IMR-90 (cell line): ENCODE data around the gene MGAT5. TPM values are rescaled to one million over a fixed set of nuclear protein-coding genes. Genes with fewer than 3 reads are reported as not detected.

Experiments
- ATAC-seq: fragments of 200-7000 bp; cut with Tn5 transposase; 2 replicates; pipeline ENCODE4 v1.9.1; 2020; ENCODE audit warnings: low read depth, mild to moderate bottlenecking, moderate library complexity
- BruUV-seq: library from RNA; stranded (reverse); fragments of 400-500 nt; replicated peaks from 2 replicates; lab custom pipeline; 2021; lab: Mats Ljungman, UMichigan
- CTCF ChIA-PET: fragments of 300-600 bp; formaldehyde crosslinking; extraction: SDS; loops from one replicate; lab custom pipeline; 2021; ENCODE audit warnings: antibody characterized with exemption; lab: Yijun Ruan, JAX
- POLR2A ChIA-PET: fragments of 300-600 bp; sonication (Branson Sonifier 250); formaldehyde crosslinking; loops from one replicate; lab custom pipeline; 2022; ENCODE audit warnings: antibody characterized with exemption; ENCODE audit not compliant: unreplicated experiment; lab: Charles Lee
- DNase-seq: peaks from one replicate; pipeline ENCODE4 v3.0.0; 2013
- H2AFZ ChIP-seq: replicated peaks from 2 replicates; pipeline ENCODE3; 2013; ENCODE audit warnings: low read length, mild to moderate bottlenecking; ENCODE audit not compliant: poor library complexity
- H2AK5ac ChIP-seq: 2 replicates; pipeline ENCODE4 v1.6.1; 2013; ENCODE audit warnings: low read depth, low read length, inconsistent platforms
- H2AK9ac ChIP-seq: replicated peaks from 2 replicates; pipeline ENCODE3; 2013; ENCODE audit warnings: mild to moderate bottlenecking, low read depth, low read length, moderate library complexity; ENCODE audit not compliant: poor library complexity
- H2BK120ac ChIP-seq: 2 replicates; pipeline ENCODE4 v1.6.1; 2013; ENCODE audit warnings: low read depth, low read length, inconsistent platforms
- H2BK15ac ChIP-seq: 3 replicates; pipeline ENCODE4 v1.6.1; 2013; ENCODE audit warnings: low read depth, low read length, inconsistent platforms
- H2BK20ac ChIP-seq: 2 replicates; pipeline ENCODE4 v1.6.1; 2013; ENCODE audit warnings: low read depth, mild to moderate bottlenecking, inconsistent platforms, low read length, moderate library complexity
- H2BK5ac ChIP-seq: 2 replicates; pipeline ENCODE4 v1.6.1; 2013; ENCODE audit warnings: mild to moderate bottlenecking, low read depth, low read length, inconsistent platforms; ENCODE audit not compliant: poor library complexity, severe bottlenecking
- H3K14ac ChIP-seq: replicated peaks from 2 replicates; pipeline ENCODE4 v1.6.1; 2013; ENCODE audit warnings: low read depth, low read length, inconsistent platforms
- H3K18ac ChIP-seq: 2 replicates; pipeline ENCODE4 v1.6.1; 2013; ENCODE audit warnings: low read depth, low read length, control low read depth
- H3K23ac ChIP-seq: 2 replicates; pipeline ENCODE4 v1.6.1; 2013; ENCODE audit warnings: low read depth, low read length, inconsistent platforms
- H3K27ac ChIP-seq: 2 replicates; pipeline ENCODE4 v1.5.1; 2013; ENCODE audit warnings: mild to moderate bottlenecking, control low read depth, low read length; ENCODE audit not compliant: insufficient read depth
- H3K27me3 ChIP-seq: 2 replicates; pipeline ENCODE4 v1.6.1; 2013; ENCODE audit warnings: low read length; ENCODE audit not compliant: control insufficient read depth, insufficient read depth
- H3K36me3 ChIP-seq: 2 replicates; pipeline ENCODE4 v1.6.1; 2013; ENCODE audit warnings: low read length, mixed read lengths; ENCODE audit not compliant: control insufficient read depth, insufficient read depth
- H3K4ac ChIP-seq: 2 replicates; pipeline ENCODE4 v1.6.1; 2013; ENCODE audit warnings: low read depth, low read length, inconsistent platforms
- H3K4me1 ChIP-seq: 2 replicates; pipeline ENCODE4 v1.6.1; 2013; ENCODE audit warnings: low read length, mixed read lengths; ENCODE audit not compliant: control insufficient read depth, insufficient read depth
- H3K4me2 ChIP-seq: 2 replicates; pipeline ENCODE4 v1.6.1; 2013; ENCODE audit warnings: low read depth, mild to moderate bottlenecking, control low read depth, low read length, moderate library complexity
- H3K4me3 ChIP-seq: 2 replicates; pipeline ENCODE4 v1.5.1; 2013; ENCODE audit warnings: low read depth, mild to moderate bottlenecking, control low read depth, low read length, moderate library complexity; ENCODE audit not compliant: insufficient read depth
- H3K56ac ChIP-seq: 2 replicates; pipeline ENCODE4 v1.6.1; 2013; ENCODE audit warnings: low read length, inconsistent platforms; ENCODE audit not compliant: insufficient read depth; ENCODE audit errors: extremely low read depth
- H3K79me1 ChIP-seq, 2 experiments: 2 replicates each; pipeline ENCODE4 v1.6.1; 2013; ENCODE audit warnings: low read length in 2 of 2, inconsistent platforms in 1 of 2, low read depth in 1 of 2
- H3K9ac ChIP-seq: 2 replicates; pipeline ENCODE4 v1.6.1; 2013; ENCODE audit warnings: low read depth, low read length, control low read depth
- H3K9me1 ChIP-seq: 2 replicates; pipeline ENCODE4 v1.6.1; 2013; ENCODE audit warnings: low read length, inconsistent platforms; ENCODE audit not compliant: insufficient read depth
- H3K9me3 ChIP-seq: 2 replicates; pipeline ENCODE4 v1.6.1; 2013; ENCODE audit warnings: low read length; ENCODE audit not compliant: control insufficient read depth, insufficient read depth
- H4K20me1 ChIP-seq: 2 replicates; pipeline ENCODE4 v1.6.1; 2013; ENCODE audit warnings: low read length, inconsistent platforms; ENCODE audit not compliant: insufficient read depth
- H4K5ac ChIP-seq: 2 replicates; pipeline ENCODE4 v1.6.1; 2013; ENCODE audit warnings: mild to moderate bottlenecking, low read depth, low read length, control low read depth
- H4K8ac ChIP-seq, 2 experiments: 2 replicates each; pipeline ENCODE4 v1.6.1; 2013; ENCODE audit warnings: low read depth in 2 of 2, low read length in 2 of 2, control low read depth in 1 of 2, inconsistent platforms in 1 of 2
- H4K91ac ChIP-seq: 2 replicates; pipeline ENCODE4 v1.6.1; 2013; ENCODE audit warnings: low read depth, low read length, inconsistent platforms; ENCODE audit not compliant: insufficient read depth
- BHLHE40 ChIP-seq: fragments of 150-350 bp; IDR thresholded peaks from 2 replicates; pipeline ENCODE4 v1.6.1; 2016; ENCODE audit warnings: mild to moderate bottlenecking, low read depth, low read length
- CEBPB ChIP-seq: IDR thresholded peaks from 2 replicates; pipeline ENCODE4 v1.6.1; 2012; ENCODE audit warnings: low read depth, low read length, improper control_type of control experiment
- CHD1 ChIP-seq: IDR thresholded peaks from 2 replicates; pipeline ENCODE4 v1.6.1; 2012; ENCODE audit warnings: low read depth, low read length, improper control_type of control experiment
- CTCF ChIP-seq: conservative IDR thresholded peaks from 2 replicates; pipeline ENCODE4 v1.5.1; 2012; ENCODE audit warnings: mild to moderate bottlenecking, low read depth, low read length, improper control_type of control experiment
- FOS ChIP-seq: fragments of 150-350 bp; IDR thresholded peaks from 2 replicates; pipeline ENCODE4 v1.6.1; 2016; ENCODE audit warnings: low read depth, low read length
- MAFK ChIP-seq: IDR thresholded peaks from 2 replicates; pipeline ENCODE4 v1.6.1; 2012; ENCODE audit warnings: low read depth, low read length, improper control_type of control experiment
- MAZ ChIP-seq: IDR thresholded peaks from 2 replicates; pipeline ENCODE4 v1.6.1; 2012; ENCODE audit warnings: low read depth, mild to moderate bottlenecking, low read length, improper control_type of control experiment, moderate library complexity, borderline replicate concordance
- MXI1 ChIP-seq: IDR thresholded peaks from 2 replicates; pipeline ENCODE4 v1.6.1; 2012; ENCODE audit warnings: low read depth, mild to moderate bottlenecking, low read length, moderate library complexity, borderline replicate concordance
- NFE2L2 ChIP-seq: fragments of 150-350 bp; IDR thresholded peaks from 2 replicates; pipeline ENCODE4 v1.6.1; 2016; ENCODE audit warnings: low read depth, mild to moderate bottlenecking, low read length
- POLR2A ChIP-seq: IDR thresholded peaks from 2 replicates; pipeline ENCODE4 v1.6.1; 2012; ENCODE audit warnings: mild to moderate bottlenecking, low read depth, low read length
- RAD21 ChIP-seq: IDR thresholded peaks from 2 replicates; pipeline ENCODE4 v1.6.1; 2012; ENCODE audit warnings: low read length, improper control_type of control experiment
- RCOR1 ChIP-seq: IDR thresholded peaks from 2 replicates; pipeline ENCODE4 v1.6.1; 2012; ENCODE audit warnings: mild to moderate bottlenecking, low read length, improper control_type of control experiment; ENCODE audit not compliant: insufficient replicate concordance
- RFX5 ChIP-seq: IDR thresholded peaks from 2 replicates; pipeline ENCODE4 v1.8.0; 2012; ENCODE audit warnings: low read depth, mild to moderate bottlenecking, low read length, moderate library complexity
- SMC3 ChIP-seq: fragments of 150-350 bp; IDR thresholded peaks from 2 replicates; pipeline ENCODE4 v1.6.1; 2016; ENCODE audit warnings: low read depth, mild to moderate bottlenecking, antibody characterized with exemption, low read length, moderate library complexity
- USF2 ChIP-seq: fragments of 150-350 bp; IDR thresholded peaks from 2 replicates; pipeline ENCODE4 v1.6.1; 2017; ENCODE audit warnings: mild to moderate bottlenecking, antibody characterized with exemption, low read length, low read depth
- WGBS, 2 experiments: methylation state at CpG; one replicate each; pipeline versions ENCODE4 v1.1.5 to v1.1.7; 2013; ENCODE audit warnings: missing lambda C conversion rate in 2 of 2; ENCODE audit not compliant: insufficient read length in 1 of 2; ENCODE audit errors: extremely low coverage in 2 of 2; 5-methylcytosine and 5-hydroxymethylcytosine counted together
- dilution Hi-C: fragments of 300-500 bp; cut with HindIII; formaldehyde crosslinking; loops from one replicate; pipeline ENCODE4 v1.14.3; 2018; ENCODE audit warnings: low sequenced_read_pairs; ENCODE audit not compliant: unreplicated experiment
- in situ Hi-C: fragments of 300-500 bp; cut with MboI; formaldehyde crosslinking; loops from 3 replicates; pipeline ENCODE4 v1.14.3; 2019; ENCODE audit warnings: low sequenced_read_pairs, inconsistent platforms, mixed read lengths
- intact Hi-C: fragments of 100-400 bp; cut with micrococcal nuclease; formaldehyde crosslinking; loops from 2 replicates; pipeline ENCODE4 v1.10.0; 2022
- polyA plus RNA-seq, 3 experiments: library from polyadenylated mRNA; depleted of rRNA; stranded (reverse); fragments of >200 nt; gene quantifications; 2 replicates each; pipeline ENCODE4 v1.2.3, GENCODE V29; 2012; ENCODE audit warnings: low replicate concordance in 1 of 3
- total RNA-seq: library from RNA; depleted of rRNA; stranded (reverse); fragments of >200 nt; gene quantifications from 2 replicates; pipeline ENCODE4 v1.2.3, GENCODE V29; 2012
- TF ChIP-seq, protein P1 (sequence below): fragments of 150-350 bp; IDR thresholded peaks from 2 replicates; pipeline ENCODE4 v1.6.1; 2016; ENCODE audit warnings: low read depth, mild to moderate bottlenecking, low read length, moderate library complexity, borderline replicate concordance

MGAT5 gene
- total and polyA plus RNA-seq, 2 of the 4 experiments (the other 2 are of a cell fraction), result 22.9 to 59.9 TPM

DNA sequence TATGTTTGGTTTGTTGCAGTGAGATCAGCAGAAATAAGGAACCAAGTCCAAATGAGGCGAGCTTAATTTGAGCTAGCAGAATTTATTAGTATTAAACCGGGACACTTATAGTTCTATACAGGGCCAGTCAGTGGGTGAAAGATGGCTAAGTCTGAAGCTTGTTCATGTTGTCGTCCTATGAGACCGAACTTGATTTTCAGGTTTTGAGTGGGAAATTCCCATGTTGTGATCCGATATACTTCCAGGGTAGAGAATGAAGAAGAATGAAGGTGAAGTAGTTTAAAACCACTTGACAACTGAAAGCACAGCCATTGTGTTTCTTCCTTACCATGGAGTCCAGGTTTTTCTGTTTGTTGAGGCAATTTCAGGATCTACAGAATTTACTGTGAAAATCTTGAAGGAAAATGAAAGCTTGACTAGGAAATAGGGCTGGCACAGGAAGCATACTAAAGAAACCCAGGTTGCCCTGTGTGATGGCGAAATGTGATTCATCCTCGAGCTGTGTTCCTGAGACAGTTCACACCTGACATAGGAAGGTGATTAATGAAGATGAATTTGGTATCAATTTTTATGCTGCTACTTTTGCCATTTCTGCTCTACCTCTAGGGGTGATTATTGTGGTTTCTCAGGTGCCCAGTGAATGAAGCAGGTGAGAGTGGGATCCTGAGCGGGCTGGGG is 37.6 kb upstream of the MGAT5 start:
- Histone ChIP-seq H3K4me1 (peaks cover 16% of the 10 kb centered on the region), H4K20me1 (peaks cover 57% of the 10 kb centered on the region), H2BK5ac (no peak overlapping the region), H3K23ac (no peak overlapping the region), H3K4me2 (no peak overlapping the region), H3K14ac (no peak overlapping the region), H2AK5ac (no peak overlapping the region), H3K9ac (no peak overlapping the region), H4K8ac (no peak overlapping the region), H2AFZ (no peak overlapping the region), H3K79me1 (peaks cover 62 to 75% of the 10 kb centered on the region in 2 experiments), H3K27ac (no peak overlapping the region), H3K9me3 (no peaks in the 10 kb centered on the region), H3K4me3 (no peak overlapping the region), H4K91ac (no peak overlapping the region), H2AK9ac (no peak overlapping the region), H3K27me3 (no peaks in the 10 kb centered on the region), H2BK20ac (no peak overlapping the region), H2BK120ac (no peak overlapping the region), H2BK15ac (no peak overlapping the region), H3K4ac (no peak overlapping the region), H3K18ac (no peak overlapping the region), H4K5ac (no peak overlapping the region), H3K56ac (no peak overlapping the region), H3K36me3 (peaks cover 2% of the 10 kb centered on the region; the same call in 1 of the 2 replicates), H3K9me1 (peaks cover 7% of the 10 kb centered on the region)
- DNase-seq, result no peak
- TF ChIP-seq MAFK, result no peak
- TF ChIP-seq POLR2A, result no peak
- no peak for TF ChIP-seq SMC3
- no peak for TF ChIP-seq FOS
- TF ChIP-seq NFE2L2, result no peak
- TF ChIP-seq RCOR1, result no peak
- no peak for TF ChIP-seq CTCF
- TF ChIP-seq RFX5, result no peak
- TF ChIP-seq CEBPB, result no peak
- TF ChIP-seq CHD1, result no peak
- no peak for TF ChIP-seq RAD21
- TF ChIP-seq, protein P1, sequence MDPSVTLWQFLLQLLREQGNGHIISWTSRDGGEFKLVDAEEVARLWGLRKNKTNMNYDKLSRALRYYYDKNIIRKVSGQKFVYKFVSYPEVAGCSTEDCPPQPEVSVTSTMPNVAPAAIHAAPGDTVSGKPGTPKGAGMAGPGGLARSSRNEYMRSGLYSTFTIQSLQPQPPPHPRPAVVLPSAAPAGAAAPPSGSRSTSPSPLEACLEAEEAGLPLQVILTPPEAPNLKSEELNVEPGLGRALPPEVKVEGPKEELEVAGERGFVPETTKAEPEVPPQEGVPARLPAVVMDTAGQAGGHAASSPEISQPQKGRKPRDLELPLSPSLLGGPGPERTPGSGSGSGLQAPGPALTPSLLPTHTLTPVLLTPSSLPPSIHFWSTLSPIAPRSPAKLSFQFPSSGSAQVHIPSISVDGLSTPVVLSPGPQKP, result no peak
- no peak for TF ChIP-seq USF2
- no peak for TF ChIP-seq BHLHE40
- TF ChIP-seq MXI1, result no peak
- no peak for TF ChIP-seq MAZ
- CTCF ChIA-PET, result interaction anchor here (0.7 kb wide), 1 partner anchor 10 kb away, joined by 4 read pairs; no protein-coding TSS in a partner anchor
- dilution Hi-C loops, result no loop called here
- WGBS, 2 experiments, result 96% methylated on average over 5 of the region's 8 CpGs; no CpG with 5 or more reads in 1 of the 2 experiments
- intact Hi-C loops, result no loop called here
- POLR2A ChIA-PET, result no interaction called here
- no TSS peak for BruUV-seq
- in situ Hi-C loops, result no loop called here
- no peak for ATAC-seq
